ENCODE data around the gene OBSCN. TPM values are rescaled to one million over a fixed set of nuclear protein-coding genes. Genes with fewer than 3 reads are reported as not detected.

OBSCN gene
- total and polyA plus RNA-seq, 5 donors from 2014 or later = 0.13 to 57.1 (median 1.1) TPM

- DNase-seq (no peak), ATAC-seq (ENCODE audit: low read depth in 2 of 2) (no peak)
- peaks cover 18% of the 10 kb centered on the region for H3K27me3 Mint-ChIP-seq
- peaks cover 0 to 12% (median 2%) of the 10 kb centered on the region in 4 donors for H3K4me1 Mint-ChIP-seq
- Histone ChIP-seq H3K27ac (ENCODE audit: insufficient read depth, low read length, poor library complexity, severe bottlenecking) (no peak overlapping the region), H3K27me3 (ENCODE audit: control insufficient read depth, insufficient read depth, low read length) (no peaks in the 10 kb centered on the region), H3K4me3 (ENCODE audit: low read depth, low read length) (no peak overlapping the region), H3K4me1 (ENCODE audit: control insufficient read depth, insufficient read depth, low read length, poor library complexity, severe bottlenecking) (peaks cover 14% of the 10 kb centered on the region), H3K36me3 (ENCODE audit: control insufficient read depth, insufficient read depth, low read length) (no peaks in the 10 kb centered on the region), H3K9me3 (ENCODE audit: control insufficient read depth in 2 of 2, low read length in 2 of 2) (no peaks in the 10 kb centered on the region)
- H3K9me3 Mint-ChIP-seq = no peaks in the 10 kb centered on the region
- H3K4me3 Mint-ChIP-seq = peak overlapping the region; percentile 54 to 82 (median 66)
- H3K27ac Mint-ChIP-seq = no peak overlapping the region
- H3K36me3 Mint-ChIP-seq = peaks cover 3% of the 10 kb centered on the region
Measured at GRCh38 chr1:228378873-228379460, 171.1 kb downstream of the OBSCN start.

- Mint-ChIP-seq H3K4me3 (peak overlapping the region in 1 of 4 donors; percentile 62), H3K27me3 (peaks cover 18% of the 10 kb centered on the region), H3K27ac (no peak overlapping the region), H3K4me1 (peaks cover 0 to 12% (median 2%) of the 10 kb centered on the region in 4 donors), H3K36me3 (peaks cover 3% of the 10 kb centered on the region), H3K9me3 (no peaks in the 10 kb centered on the region)
- peaks cover 14% of the 10 kb centered on the region for H3K4me1 ChIP-seq (ENCODE audit: control insufficient read depth, insufficient read depth, low read length, poor library complexity, severe bottlenecking)
- H3K4me3 ChIP-seq (ENCODE audit: low read depth, low read length) = no peak overlapping the region
- ATAC-seq (ENCODE audit: low read depth in 2 of 2) (no peak), DNase-seq (no peak)
- H3K36me3 ChIP-seq (ENCODE audit: control insufficient read depth, insufficient read depth, low read length) = no peaks in the 10 kb centered on the region
- H3K27me3 ChIP-seq (ENCODE audit: control insufficient read depth, insufficient read depth, low read length) = no peaks in the 10 kb centered on the region
- H3K27ac ChIP-seq (ENCODE audit: insufficient read depth, low read length, poor library complexity, severe bottlenecking) = no peak overlapping the region
- H3K9me3 ChIP-seq (ENCODE audit: control insufficient read depth in 2 of 2, low read length in 2 of 2) = no peaks in the 10 kb centered on the region
Measured at GRCh38 chr1:228379666-228380065, 171.8 kb downstream of the OBSCN start.

GRCh38 chr1:228381356-228381755 lies 173.5 kb downstream of the OBSCN start:
- DNase-seq = no peak
- Mint-ChIP-seq H3K4me1 (peaks cover 0 to 12% (median 4%) of the 10 kb centered on the region in 4 donors), H3K27me3 (peaks cover 25% of the 10 kb centered on the region), H3K36me3 (no peaks in the 10 kb centered on the region), H3K27ac (no peak overlapping the region), H3K4me3 (peak overlapping the region in 1 of 4 donors; percentile 23), H3K9me3 (peaks cover 0 to 3% (median 0%) of the 10 kb centered on the region in 7 donors)
- ATAC-seq (ENCODE audit: low read depth in 2 of 2) = no peak
- Histone ChIP-seq H3K27me3 (ENCODE audit: control insufficient read depth, insufficient read depth, low read length) (no peaks in the 10 kb centered on the region), H3K4me3 (ENCODE audit: low read depth, low read length) (no peak overlapping the region), H3K36me3 (ENCODE audit: control insufficient read depth, insufficient read depth, low read length) (no peaks in the 10 kb centered on the region), H3K9me3 (ENCODE audit: control insufficient read depth in 2 of 2, low read length in 2 of 2) (no peaks in the 10 kb centered on the region), H3K27ac (ENCODE audit: insufficient read depth, low read length, poor library complexity, severe bottlenecking) (no peak overlapping the region), H3K4me1 (ENCODE audit: control insufficient read depth, insufficient read depth, low read length, poor library complexity, severe bottlenecking) (peaks cover 14% of the 10 kb centered on the region)

DNA sequence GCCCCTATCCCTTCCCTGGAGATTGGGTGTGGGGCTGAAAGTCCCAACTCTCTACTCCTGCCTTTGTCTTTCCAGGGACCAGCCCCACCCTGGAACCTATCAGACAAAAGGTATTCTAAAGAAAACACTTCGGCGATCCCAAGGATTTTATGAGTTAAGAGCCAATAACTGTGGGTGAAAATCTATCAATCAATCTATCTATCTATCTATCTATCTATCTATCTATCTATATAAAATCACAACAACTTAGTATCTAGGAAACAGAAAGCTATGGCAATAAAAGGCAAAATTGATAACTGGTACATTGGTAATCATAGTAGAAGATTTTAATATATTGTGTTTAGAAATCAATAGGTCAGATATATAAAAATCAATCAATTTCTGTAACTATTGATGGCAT lies 175.9 kb downstream of the OBSCN start:
- Mint-ChIP-seq H3K27me3 (peaks cover 23% of the 10 kb centered on the region), H3K4me1 (peaks cover 0 to 8% (median 4%) of the 10 kb centered on the region in 4 donors), H3K9me3 (peaks cover 0 to 3% (median 0%) of the 10 kb centered on the region in 7 donors), H3K27ac (no peak overlapping the region), H3K4me3 (no peak overlapping the region), H3K36me3 (no peaks in the 10 kb centered on the region)
- no peaks in the 10 kb centered on the region for H3K27me3 ChIP-seq (ENCODE audit: control insufficient read depth, insufficient read depth, low read length)
- no peak overlapping the region for H3K4me3 ChIP-seq (ENCODE audit: low read depth, low read length)
- H3K27ac ChIP-seq (ENCODE audit: insufficient read depth, low read length, poor library complexity, severe bottlenecking) = no peak overlapping the region
- peaks cover 4% of the 10 kb centered on the region for H3K4me1 ChIP-seq (ENCODE audit: control insufficient read depth, insufficient read depth, low read length, poor library complexity, severe bottlenecking)
- no peaks in the 10 kb centered on the region for H3K36me3 ChIP-seq (ENCODE audit: control insufficient read depth, insufficient read depth, low read length)
- H3K9me3 ChIP-seq (ENCODE audit: control insufficient read depth in 2 of 2, low read length in 2 of 2) = no peaks in the 10 kb centered on the region
- no peak for ATAC-seq (ENCODE audit: low read depth in 2 of 2)
- DNase-seq = no peak

GRCh38 chr1:228385232-228385631 lies 177.4 kb downstream of the OBSCN start:
- H3K36me3 ChIP-seq (ENCODE audit: control insufficient read depth, insufficient read depth, low read length) = no peaks in the 10 kb centered on the region
- Mint-ChIP-seq H3K27ac (no peak overlapping the region), H3K4me3 (no peak overlapping the region), H3K9me3 (peaks cover 0 to 3% (median 0%) of the 10 kb centered on the region in 7 donors), H3K4me1 (peaks cover 0 to 4% (median 0%) of the 10 kb centered on the region in 4 donors), H3K36me3 (no peaks in the 10 kb centered on the region), H3K27me3 (peaks cover 20% of the 10 kb centered on the region)
- no peak overlapping the region for H3K27ac ChIP-seq (ENCODE audit: insufficient read depth, low read length, poor library complexity, severe bottlenecking)
- DNase-seq = no peak
- no peak overlapping the region for H3K4me3 ChIP-seq (ENCODE audit: low read depth, low read length)
- H3K27me3 ChIP-seq (ENCODE audit: control insufficient read depth, insufficient read depth, low read length) = no peaks in the 10 kb centered on the region
- no peaks in the 10 kb centered on the region for H3K9me3 ChIP-seq (ENCODE audit: control insufficient read depth in 2 of 2, low read length in 2 of 2)
- no peak for ATAC-seq (ENCODE audit: low read depth in 2 of 2)
- no peaks in the 10 kb centered on the region for H3K4me1 ChIP-seq (ENCODE audit: control insufficient read depth, insufficient read depth, low read length, poor library complexity, severe bottlenecking)

DNA sequence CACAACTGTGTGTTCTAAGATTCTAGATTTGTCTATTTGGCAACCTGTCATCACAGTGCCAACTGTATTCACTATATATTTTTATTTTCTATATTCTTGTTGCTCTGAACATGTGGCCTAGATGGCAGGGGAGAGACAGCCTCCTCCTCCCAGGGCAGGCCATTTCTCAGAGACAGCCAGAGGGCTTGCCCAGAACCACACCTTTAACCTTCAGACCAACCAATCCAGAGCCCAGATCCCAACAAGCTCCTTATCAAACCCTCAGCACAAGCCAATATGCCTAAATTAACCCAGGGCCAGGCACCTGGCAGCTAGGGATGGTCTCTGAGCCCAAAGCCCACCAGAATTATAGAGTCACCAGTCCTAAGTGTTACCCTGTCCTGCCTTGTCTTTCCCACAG lies 179.5 kb downstream of the OBSCN start:
- Mint-ChIP-seq H3K27ac (peak overlapping the region in 1 of 3 donors; percentile 12), H3K4me3 (peak overlapping the region in 1 of 4 donors; percentile 21), H3K4me1 (peaks cover 0 to 4% (median under 1%) of the 10 kb centered on the region in 4 donors), H3K36me3 (peaks cover 2% of the 10 kb centered on the region), H3K27me3 (peaks cover 14% of the 10 kb centered on the region), H3K9me3 (peaks cover 0 to 3% (median 0%) of the 10 kb centered on the region in 7 donors)
- Histone ChIP-seq H3K27me3 (ENCODE audit: control insufficient read depth, insufficient read depth, low read length) (no peaks in the 10 kb centered on the region), H3K9me3 (ENCODE audit: control insufficient read depth in 2 of 2, low read length in 2 of 2) (no peaks in the 10 kb centered on the region), H3K36me3 (ENCODE audit: control insufficient read depth, insufficient read depth, low read length) (no peaks in the 10 kb centered on the region), H3K27ac (ENCODE audit: insufficient read depth, low read length, poor library complexity, severe bottlenecking) (no peak overlapping the region), H3K4me1 (ENCODE audit: control insufficient read depth, insufficient read depth, low read length, poor library complexity, severe bottlenecking) (no peaks in the 10 kb centered on the region), H3K4me3 (ENCODE audit: low read depth, low read length) (no peak overlapping the region)
- ATAC-seq (ENCODE audit: low read depth in 2 of 2) (no peak), DNase-seq (no peak)

DNA sequence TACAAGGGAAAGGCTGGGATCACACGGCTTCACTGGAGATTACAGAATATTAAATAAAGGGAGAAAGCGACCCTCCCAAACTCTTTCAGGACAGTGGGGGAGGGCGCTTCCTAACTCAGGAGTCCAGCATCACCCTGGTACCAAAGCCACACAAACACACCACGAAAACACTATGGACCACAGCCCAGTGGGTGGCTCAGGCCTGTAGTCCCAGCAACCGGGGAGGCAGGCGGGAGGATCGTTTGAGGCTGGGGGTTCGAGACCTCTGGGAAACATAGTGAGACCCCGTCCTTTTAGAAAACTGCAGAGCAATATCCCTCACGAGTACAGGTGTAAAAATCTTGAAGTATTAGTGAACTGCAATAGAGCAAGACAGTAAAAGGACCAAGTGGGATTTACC lies 182.8 kb downstream of the OBSCN start:
- no peak overlapping the region for H3K27ac ChIP-seq (ENCODE audit: insufficient read depth, low read length, poor library complexity, severe bottlenecking)
- no peaks in the 10 kb centered on the region for H3K9me3 Mint-ChIP-seq
- peaks cover 10% of the 10 kb centered on the region for H3K36me3 Mint-ChIP-seq
- H3K9me3 ChIP-seq (ENCODE audit: control insufficient read depth in 2 of 2, low read length in 2 of 2) = no peaks in the 10 kb centered on the region
- H3K27me3 ChIP-seq (ENCODE audit: control insufficient read depth, insufficient read depth, low read length) = no peaks in the 10 kb centered on the region
- H3K4me1 Mint-ChIP-seq = peaks cover 0 to 2% (median 0%) of the 10 kb centered on the region in 4 donors
- peaks cover 28% of the 10 kb centered on the region for H3K36me3 ChIP-seq (ENCODE audit: control insufficient read depth, insufficient read depth, low read length)
- DNase-seq (no peak), ATAC-seq (ENCODE audit: low read depth in 2 of 2) (no peak)
- peak overlapping the region in 1 of 3 donors; percentile 54 for H3K27ac Mint-ChIP-seq
- no peak overlapping the region for H3K4me3 ChIP-seq (ENCODE audit: low read depth, low read length)
- H3K4me1 ChIP-seq (ENCODE audit: control insufficient read depth, insufficient read depth, low read length, poor library complexity, severe bottlenecking) = no peaks in the 10 kb centered on the region
- no peaks in the 10 kb centered on the region for H3K27me3 Mint-ChIP-seq
- H3K4me3 Mint-ChIP-seq = no peak overlapping the region

- Histone ChIP-seq H3K4me3 (ENCODE audit: low read depth, low read length) (no peak overlapping the region), H3K27me3 (ENCODE audit: control insufficient read depth, insufficient read depth, low read length) (no peaks in the 10 kb centered on the region), H3K36me3 (ENCODE audit: control insufficient read depth, insufficient read depth, low read length) (peaks cover 36% of the 10 kb centered on the region), H3K9me3 (ENCODE audit: control insufficient read depth in 2 of 2, low read length in 2 of 2) (no peaks in the 10 kb centered on the region), H3K4me1 (ENCODE audit: control insufficient read depth, insufficient read depth, low read length, poor library complexity, severe bottlenecking) (no peaks in the 10 kb centered on the region), H3K27ac (ENCODE audit: insufficient read depth, low read length, poor library complexity, severe bottlenecking) (no peak overlapping the region)
- no peak for DNase-seq
- no peaks in the 10 kb centered on the region for H3K9me3 Mint-ChIP-seq
- H3K36me3 Mint-ChIP-seq = peaks cover 13% of the 10 kb centered on the region
- ATAC-seq (ENCODE audit: low read depth in 2 of 2) = no peak
- no peak overlapping the region for H3K27ac Mint-ChIP-seq
- H3K4me3 Mint-ChIP-seq = no peak overlapping the region
- no peaks in the 10 kb centered on the region for H3K27me3 Mint-ChIP-seq
- H3K4me1 Mint-ChIP-seq = peaks cover 0 to 5% (median 0%) of the 10 kb centered on the region in 4 donors
Measured at GRCh38 chr1:228391411-228392020, 183.7 kb downstream of the OBSCN start.

Data from CD4-positive, CD25-positive, alpha-beta regulatory T cell (primary cell).